Esophagus squamous epithelium (tissue), 4 donors: ENCODE measurements around the gene THAP11.

Source experiments
- POLR2A ChIP-seq, 4 donors: fragments of 450-650 bp; IDR thresholded peaks; one replicate each; pipeline ENCODE4 v1.6.1; 2017; ENCODE audit warnings: antibody characterized with exemption in 4 of 4, mild to moderate bottlenecking in 4 of 4, moderate library complexity in 3 of 4
- TF ChIP-seq, protein P1 (sequence below), 6 experiments: fragments of 450-650 bp in 4 of 6; fragments of 200-600 bp in 2 of 6; sonication (generic) in 2 of 6; IDR thresholded peaks; one replicate each; pipeline ENCODE4 v1.5.1; 2016 to 2019; ENCODE audit warnings: antibody characterized with exemption in 6 of 6, mild to moderate bottlenecking in 4 of 6, moderate library complexity in 4 of 6

DNA sequence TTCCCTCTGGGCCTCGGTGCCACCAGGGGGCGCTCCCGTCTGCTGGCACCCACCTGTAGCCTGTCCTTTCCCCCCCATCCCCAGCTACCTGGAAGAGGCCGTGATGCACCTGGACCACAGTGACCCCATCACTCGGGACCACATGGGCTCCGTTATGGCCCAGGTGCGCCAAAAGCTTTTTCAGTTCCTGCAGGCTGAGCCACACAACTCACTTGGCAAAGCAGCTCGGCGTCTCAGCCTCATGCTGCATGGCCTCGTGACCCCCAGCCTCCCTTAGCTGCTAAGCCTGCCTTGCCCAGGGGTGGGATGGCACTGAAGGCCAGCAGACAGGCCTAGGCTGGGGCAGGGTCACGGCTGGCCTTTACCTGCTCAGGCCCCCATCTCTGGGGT, 41.7 kb downstream of the THAP11 start:
- TF ChIP-seq, protein P1, sequence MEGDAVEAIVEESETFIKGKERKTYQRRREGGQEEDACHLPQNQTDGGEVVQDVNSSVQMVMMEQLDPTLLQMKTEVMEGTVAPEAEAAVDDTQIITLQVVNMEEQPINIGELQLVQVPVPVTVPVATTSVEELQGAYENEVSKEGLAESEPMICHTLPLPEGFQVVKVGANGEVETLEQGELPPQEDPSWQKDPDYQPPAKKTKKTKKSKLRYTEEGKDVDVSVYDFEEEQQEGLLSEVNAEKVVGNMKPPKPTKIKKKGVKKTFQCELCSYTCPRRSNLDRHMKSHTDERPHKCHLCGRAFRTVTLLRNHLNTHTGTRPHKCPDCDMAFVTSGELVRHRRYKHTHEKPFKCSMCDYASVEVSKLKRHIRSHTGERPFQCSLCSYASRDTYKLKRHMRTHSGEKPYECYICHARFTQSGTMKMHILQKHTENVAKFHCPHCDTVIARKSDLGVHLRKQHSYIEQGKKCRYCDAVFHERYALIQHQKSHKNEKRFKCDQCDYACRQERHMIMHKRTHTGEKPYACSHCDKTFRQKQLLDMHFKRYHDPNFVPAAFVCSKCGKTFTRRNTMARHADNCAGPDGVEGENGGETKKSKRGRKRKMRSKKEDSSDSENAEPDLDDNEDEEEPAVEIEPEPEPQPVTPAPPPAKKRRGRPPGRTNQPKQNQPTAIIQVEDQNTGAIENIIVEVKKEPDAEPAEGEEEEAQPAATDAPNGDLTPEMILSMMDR (IDR thresholded peaks at IDR 0.05): peak; percentile 78 to 91 (median 84)
- TF ChIP-seq POLR2A (IDR thresholded peaks at IDR 0.05): no peak
